Amniotic stem cell (primary cell): Measurements from ENCODE around the gene LTBP2.
"Not testable (repeated sequence)": the region's sequence is repeated elsewhere in the genome, so short reads cannot be mapped to it uniquely, and the experiment has no call there.

Experiments used
- DNase-seq: peaks from one replicate; lab custom pipeline; 2025; lab: John Stamatoyannopoulos, UW

Gene LTBP2

GRCh38 chr14:74551001-74551400 is 61.0 kb downstream of the LTBP2 start:
- no peak for DNase-seq

DNA sequence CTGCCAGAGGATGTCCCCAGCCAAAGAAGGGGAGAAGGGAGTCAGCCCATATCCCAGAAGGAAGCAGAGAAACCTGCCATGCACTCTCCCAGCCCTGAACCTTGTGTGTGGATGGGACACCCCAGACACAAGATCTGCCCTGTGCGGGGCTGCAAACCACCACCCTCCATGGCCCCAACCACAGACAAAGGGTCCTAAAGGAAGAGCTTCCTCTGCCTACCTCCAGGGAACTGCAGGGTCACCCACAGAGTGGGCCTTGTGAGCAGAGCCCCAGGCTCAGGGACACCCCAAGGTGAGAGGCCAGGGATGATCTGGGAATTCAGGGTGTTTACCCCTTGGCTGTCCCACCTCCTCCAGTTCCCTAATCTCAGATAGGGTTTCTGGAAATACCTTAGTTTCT is 62.0 kb downstream of the LTBP2 start:
- no peak for DNase-seq

DNA sequence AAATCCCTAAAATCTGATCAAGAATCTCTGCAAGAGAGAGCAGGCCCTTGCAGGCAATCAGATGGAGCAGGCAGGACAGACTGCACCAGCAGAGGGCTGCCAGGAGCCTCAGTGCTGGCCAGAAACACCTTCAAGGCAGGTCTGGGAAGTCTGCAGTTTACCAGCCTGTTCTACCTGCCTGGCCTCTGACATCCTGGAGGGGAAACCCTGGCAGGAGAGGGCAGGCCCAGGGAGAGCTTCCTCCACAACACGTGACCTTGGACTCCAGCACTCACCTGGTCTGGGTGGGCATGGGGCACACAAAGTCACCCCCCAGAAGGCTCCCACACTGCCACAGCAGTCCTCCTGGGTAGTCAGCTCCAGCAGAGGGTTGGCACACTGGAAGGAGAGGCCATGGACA is 62.4 kb downstream of the LTBP2 start:
- no peak for DNase-seq

GRCh38 chr14:74548881-74549280 is 63.2 kb downstream of the LTBP2 start:
- no peak for DNase-seq

- no peak for DNase-seq
Measured at GRCh38 chr14:74547331-74547927, 64.6 kb downstream of the LTBP2 start.

- DNase-seq = no peak
Measured at GRCh38 chr14:74546416-74546815, 65.6 kb downstream of the LTBP2 start.

GRCh38 chr14:74545386-74545785 is 66.7 kb downstream of the LTBP2 start:
- no peak for DNase-seq

DNA sequence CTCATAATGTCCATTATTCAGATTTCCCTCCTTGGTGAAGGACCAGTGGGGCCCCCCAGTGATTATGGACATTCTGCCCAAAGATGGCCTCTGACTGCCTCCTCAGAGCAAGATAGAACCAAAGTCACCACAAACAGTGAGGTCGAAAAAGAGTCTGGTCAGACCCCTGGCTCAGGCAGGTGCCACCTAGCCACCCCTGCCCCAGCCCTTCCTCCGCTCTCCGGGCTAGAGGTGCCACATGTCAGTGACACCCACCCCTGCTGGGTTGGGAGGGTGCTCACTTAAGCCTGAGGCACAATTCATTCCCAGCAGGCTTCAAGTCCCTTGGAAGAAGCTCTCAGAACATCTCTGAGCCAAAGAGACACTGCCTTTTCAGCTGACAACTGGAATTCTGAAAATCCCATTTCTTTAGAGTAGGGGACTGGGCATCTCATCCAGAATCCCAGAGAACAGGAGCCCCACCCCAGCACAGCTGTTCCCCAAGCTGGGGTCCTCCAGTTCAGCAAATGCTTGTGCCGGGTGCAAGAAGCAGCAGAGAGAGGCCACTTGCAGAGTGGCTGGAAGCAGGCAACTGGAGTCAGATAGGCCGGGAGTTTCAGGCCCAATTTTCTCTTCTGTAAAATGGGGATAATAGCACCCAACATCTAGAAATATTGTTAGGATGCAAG is 68.1 kb downstream of the LTBP2 start:
- no peak for DNase-seq

- no peak for DNase-seq
Measured at GRCh38 chr14:74542056-74542685, 69.9 kb downstream of the LTBP2 start.

DNA sequence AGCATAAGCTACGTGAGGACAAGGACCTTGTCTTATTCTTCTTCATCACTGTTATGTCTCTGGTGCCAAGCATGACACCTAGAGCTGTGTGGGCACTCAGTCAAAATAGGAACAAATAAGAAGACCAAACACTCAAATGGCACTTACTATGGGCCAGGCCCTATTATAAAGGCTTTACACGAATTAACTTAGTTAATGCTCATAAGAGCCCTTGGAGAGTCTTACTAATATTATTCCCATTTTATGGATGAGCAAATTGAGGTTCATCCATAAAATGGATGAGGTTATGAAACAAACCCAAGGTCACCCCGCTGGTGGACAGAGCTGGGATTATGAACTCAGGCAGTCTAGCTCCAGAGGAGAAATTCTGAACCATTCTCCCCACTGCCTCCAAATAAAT is 70.8 kb downstream of the LTBP2 start:
- DNase-seq = no peak

DNA sequence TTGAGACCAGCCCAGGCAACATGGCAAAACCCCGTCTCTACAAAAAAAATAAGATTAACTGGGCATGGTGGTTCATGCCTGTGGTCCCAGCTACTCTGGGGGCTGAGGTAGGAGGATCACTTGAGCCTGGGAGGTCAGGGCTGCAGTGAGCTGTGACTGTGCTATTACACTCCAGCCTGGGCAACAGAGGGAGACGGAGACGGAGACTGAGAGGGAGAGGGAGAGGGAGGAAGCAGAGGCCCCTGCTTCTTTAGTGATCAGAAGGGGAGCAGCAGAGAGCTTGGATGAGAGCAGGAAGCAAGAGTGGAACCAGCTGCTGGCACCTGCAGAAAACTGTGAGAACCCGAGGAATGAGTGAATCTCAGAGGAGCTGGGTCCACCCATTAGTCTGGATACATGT is 72.5 kb downstream of the LTBP2 start:
- no peak for DNase-seq

- no peak for DNase-seq
Measured at GRCh38 chr14:74538411-74539391, 73.3 kb downstream of the LTBP2 start.

DNA sequence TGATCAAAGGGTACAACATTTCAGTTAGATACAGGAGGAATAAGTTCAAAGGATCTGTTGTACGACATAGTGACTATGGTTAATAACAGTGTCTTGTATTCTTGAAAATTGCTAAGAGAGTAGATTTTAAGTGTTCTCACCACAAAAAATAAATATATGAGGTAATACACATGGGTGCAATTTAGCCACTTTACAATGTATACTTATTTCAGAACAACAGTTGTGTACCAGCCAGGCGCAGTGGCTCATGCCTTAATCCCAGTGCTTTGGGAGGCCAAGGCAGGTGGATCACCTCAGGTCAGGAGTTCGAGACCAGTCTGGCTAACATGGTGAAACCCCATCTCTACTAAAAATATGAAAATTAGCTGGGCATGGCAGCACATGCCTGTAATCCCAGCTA is 75.7 kb downstream of the LTBP2 start:
- DNase-seq = not testable (repeated sequence)

DNA sequence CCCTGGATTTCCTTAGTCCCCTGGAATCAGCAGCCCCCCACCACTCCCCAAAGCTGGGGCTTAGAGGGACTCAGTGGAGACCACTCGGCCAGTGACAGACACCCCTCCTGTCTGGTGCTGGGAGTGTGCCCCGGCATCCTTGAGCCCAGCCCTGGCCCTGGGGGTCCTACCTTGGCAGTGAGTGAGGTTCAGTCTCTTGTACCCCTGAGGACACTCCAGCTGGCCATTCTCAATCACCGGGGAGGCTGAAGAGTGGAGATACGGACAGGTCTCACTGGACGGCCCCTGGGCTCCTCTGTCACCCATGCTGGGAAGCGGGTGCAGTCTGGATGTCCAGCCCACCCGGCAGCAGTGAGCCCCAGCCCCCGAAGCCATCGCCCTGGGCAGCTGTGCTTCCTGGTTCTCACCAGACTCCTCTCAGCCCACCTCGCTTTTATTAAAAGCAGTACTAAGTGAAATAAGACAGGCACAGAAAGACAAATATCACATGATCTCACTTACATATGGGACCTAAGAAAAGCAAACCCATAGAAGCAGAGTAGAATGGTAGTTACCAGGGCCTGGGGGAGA is 76.2 kb downstream of the LTBP2 start:
- DNase-seq = no peak

- no peak for DNase-seq
Measured at GRCh38 chr14:74533576-74533975, 78.5 kb downstream of the LTBP2 start.

DNA sequence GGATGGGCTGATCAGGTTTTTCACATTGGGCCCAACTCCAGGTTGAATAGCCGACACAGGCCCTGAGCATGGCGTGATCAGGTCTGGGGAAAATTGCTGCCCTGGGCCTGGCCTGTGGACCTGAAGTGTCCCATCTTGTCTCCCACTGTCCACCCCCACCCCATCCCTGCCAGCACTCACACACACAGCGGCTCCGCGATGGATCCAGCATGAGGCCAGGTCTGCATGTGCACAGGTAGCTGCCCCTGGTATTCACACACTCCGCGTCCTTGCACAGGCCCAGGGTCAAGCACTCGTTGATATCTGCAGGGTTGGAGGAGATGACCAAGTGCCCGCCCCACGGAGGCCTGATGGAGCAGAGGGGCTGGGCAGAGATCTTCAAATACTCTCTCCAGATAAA is 79.8 kb downstream of the LTBP2 start:
- no peak for DNase-seq

GRCh38 chr14:74531467-74531866 is 80.6 kb downstream of the LTBP2 start:
- no peak for DNase-seq

DNA sequence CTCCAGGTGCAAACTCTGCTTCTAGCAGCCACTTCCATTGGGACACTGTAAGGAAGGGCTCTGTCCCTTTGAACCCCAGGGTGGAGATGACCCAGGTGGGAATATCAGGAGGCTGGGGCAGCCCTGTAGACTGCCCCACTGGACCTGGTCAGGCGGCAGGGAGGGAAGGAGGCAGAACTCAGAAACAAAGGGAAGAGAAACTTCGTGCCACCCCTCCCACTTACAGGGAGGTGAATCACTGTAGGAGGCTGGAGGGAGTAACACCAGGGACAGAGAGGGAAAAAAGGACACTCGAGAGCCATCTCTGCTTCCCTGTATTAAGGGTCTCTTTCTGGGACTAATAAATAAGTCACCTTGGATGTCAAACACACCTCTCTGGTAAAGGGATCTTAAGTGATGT is 81.0 kb downstream of the LTBP2 start:
- DNase-seq = no peak

DNA sequence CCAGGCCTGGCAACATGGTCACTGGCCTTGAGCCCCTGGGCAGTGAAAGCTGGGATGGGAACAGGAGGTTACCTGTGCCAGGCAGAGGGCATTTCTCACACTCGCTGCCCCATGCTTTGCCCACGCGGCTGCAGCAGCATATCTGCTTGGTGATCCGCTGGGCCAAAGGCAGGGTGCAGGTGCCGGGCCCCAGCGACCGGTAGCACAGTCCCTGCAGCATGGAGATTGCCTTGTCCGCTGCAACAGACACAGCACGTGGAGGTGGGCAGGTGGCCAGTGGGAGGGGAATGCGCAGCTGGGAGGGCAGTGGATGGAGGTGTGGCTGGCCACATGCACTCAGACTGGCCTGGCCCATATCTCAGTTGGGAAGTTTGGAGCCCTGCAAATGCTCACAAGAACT is 83.2 kb downstream of the LTBP2 start:
- DNase-seq = no peak

- DNase-seq = no peak
Measured at GRCh38 chr14:74528406-74528805, 83.6 kb downstream of the LTBP2 start.

DNA sequence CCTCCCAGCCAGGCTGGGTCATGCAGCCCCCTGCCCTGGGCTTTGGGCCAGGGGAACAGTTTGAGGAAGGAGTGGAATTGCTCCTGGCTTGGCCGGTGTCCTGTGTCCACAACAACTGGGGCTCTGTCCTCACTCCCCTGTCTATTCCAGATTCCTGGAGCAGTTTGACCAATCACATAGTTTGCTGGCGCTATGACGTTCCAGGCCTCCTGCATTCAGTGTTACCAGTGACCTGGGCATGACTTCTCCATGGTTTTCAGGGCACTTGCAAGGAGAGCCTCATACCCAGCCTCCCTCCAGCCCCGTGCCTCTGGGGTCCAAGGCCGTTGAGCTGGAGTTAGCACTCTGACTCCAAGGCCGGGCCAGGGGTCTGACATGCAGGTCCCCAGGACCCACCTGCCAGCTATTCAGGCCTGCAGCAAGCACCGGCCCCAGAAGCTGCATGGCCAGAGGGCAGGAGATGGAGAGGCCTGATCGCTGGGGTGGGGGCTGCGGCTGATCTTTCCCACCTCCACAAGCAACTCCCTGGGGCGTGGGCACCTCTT is 84.2 kb downstream of the LTBP2 start:
- DNase-seq = no peak
